Activated naive CD8-positive, alpha-beta T cell treated with anti-CD3 and anti-CD28 coated beads for 36 hours (primary cell): ENCODE results near the gene ARHGAP15. TPM values are rescaled to one million over a fixed set of nuclear protein-coding genes. Genes with fewer than 3 reads are reported as not detected.

Experiments used
- DNase-seq: peaks from one replicate; pipeline ENCODE4 v3.0.0; 2021
- H3K27ac Mint-ChIP-seq: one replicate; pipeline ENCODE4 v1.8.0; 2022; ENCODE audit warnings: mild to moderate bottlenecking, moderate library complexity, mixed read lengths
- H3K27me3 Mint-ChIP-seq: one replicate; pipeline ENCODE4 v1.8.0; 2022; ENCODE audit warnings: mild to moderate bottlenecking, mixed read lengths
- H3K36me3 Mint-ChIP-seq: one replicate; pipeline ENCODE4 v1.8.0; 2021; ENCODE audit warnings: mild to moderate bottlenecking, mixed read lengths
- H3K4me1 Mint-ChIP-seq: one replicate; pipeline ENCODE4 v1.8.0; 2021; ENCODE audit warnings: mixed read lengths
- H3K4me3 Mint-ChIP-seq: one replicate; pipeline ENCODE4 v1.8.0; 2022; ENCODE audit warnings: mild to moderate bottlenecking, moderate library complexity, mixed read lengths
- H3K9me3 Mint-ChIP-seq: one replicate; pipeline ENCODE4 v1.8.0; 2022; ENCODE audit warnings: mixed read lengths
- total RNA-seq, 2 experiments: library from RNA; stranded (reverse); gene quantifications; one replicate each; pipeline ENCODE4 v1.2.3, GENCODE V29; 2021

The ARHGAP15 gene
- total RNA-seq, 2 experiments from 2014 or later = 45.2 to 47.0 TPM

DNA sequence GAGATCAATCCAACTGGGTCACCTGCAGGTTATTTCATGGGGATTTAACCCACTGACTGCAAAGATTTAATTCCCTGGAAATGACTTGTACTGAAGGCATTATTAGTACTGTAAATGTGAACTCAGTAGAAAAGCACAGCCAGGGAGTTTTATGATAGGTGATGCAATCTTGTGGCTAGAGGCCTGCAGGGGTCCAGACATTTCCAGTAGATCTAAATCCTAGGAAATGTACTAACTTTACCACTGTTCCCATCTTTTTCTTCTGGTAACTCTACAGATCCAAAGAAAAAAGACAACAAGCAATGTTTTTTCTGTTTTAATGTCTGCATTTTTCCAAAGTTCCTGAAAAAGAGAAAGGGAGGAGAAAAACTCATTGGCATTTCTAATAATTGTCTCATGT is 500.1 kb downstream of the ARHGAP15 start:
- H3K9me3 Mint-ChIP-seq = peaks cover 15% of the 10 kb centered on the region
- peaks cover 69% of the 10 kb centered on the region for H3K36me3 Mint-ChIP-seq
- no peaks in the 10 kb centered on the region for H3K27me3 Mint-ChIP-seq
- no peak overlapping the region for H3K4me3 Mint-ChIP-seq
- no peak overlapping the region for H3K27ac Mint-ChIP-seq
- no peak for DNase-seq
- H3K4me1 Mint-ChIP-seq = peaks cover 15% of the 10 kb centered on the region

DNA sequence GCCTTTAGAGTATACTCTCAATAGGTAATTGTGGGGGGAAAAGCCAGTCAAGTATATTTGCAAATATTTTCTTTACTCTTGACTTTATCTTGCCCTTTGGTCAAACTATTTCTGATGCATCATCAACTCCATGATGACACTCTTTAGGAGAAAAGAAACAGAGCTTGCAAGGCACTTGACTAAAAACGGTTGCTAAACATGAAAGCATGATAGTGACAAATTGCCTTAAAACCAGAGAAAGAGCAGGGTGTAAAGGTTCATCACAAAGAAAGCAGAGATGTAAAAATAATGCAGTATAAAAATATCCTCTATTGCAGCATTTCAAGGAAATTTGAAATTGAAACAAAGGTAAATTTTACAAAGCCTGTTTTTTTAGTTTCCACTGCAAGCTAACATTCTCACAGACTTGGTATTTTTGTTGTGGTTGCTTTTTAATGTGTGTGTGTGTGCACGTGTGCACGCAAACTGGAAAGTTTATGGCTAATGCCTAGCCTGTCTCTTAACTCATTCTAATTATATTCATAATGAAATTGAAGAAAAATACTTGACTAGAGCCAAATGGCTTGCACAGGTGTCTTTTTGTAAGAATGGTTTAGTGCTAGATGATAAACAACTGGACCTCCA is 503.6 kb downstream of the ARHGAP15 start:
- H3K36me3 Mint-ChIP-seq = peaks cover 69% of the 10 kb centered on the region
- peak overlapping the region; percentile 81 for H3K27ac Mint-ChIP-seq
- H3K27me3 Mint-ChIP-seq = no peaks in the 10 kb centered on the region
- no peak overlapping the region for H3K4me3 Mint-ChIP-seq
- H3K4me1 Mint-ChIP-seq = peaks cover 15% of the 10 kb centered on the region
- H3K9me3 Mint-ChIP-seq = peaks cover 30% of the 10 kb centered on the region
- DNase-seq = no peak

DNA sequence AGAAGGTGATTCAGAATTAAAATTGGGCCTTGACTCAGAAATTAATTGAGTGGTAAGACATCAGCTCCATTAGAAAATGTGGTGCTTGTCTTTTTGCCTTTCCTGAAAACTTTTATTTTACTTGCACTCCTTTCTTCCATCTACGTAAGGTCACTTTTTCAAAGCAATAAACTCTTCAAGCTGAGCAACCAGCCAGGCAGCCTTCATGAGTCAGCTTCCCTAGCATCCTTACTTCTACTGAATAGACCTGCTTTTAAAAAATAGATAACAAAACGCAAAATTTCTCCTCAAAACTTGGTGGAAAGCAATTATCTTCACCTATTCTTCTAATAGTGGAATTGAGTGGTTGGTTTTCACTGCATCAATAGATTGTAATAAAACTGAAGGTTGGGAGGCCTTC is 504.2 kb downstream of the ARHGAP15 start:
- peaks cover 64% of the 10 kb centered on the region for H3K36me3 Mint-ChIP-seq
- no peak overlapping the region for H3K4me3 Mint-ChIP-seq
- no peaks in the 10 kb centered on the region for H3K27me3 Mint-ChIP-seq
- peaks cover 15% of the 10 kb centered on the region for H3K4me1 Mint-ChIP-seq
- DNase-seq = no peak
- H3K9me3 Mint-ChIP-seq = peaks cover 30% of the 10 kb centered on the region
- peak overlapping the region; percentile 81 for H3K27ac Mint-ChIP-seq

DNA sequence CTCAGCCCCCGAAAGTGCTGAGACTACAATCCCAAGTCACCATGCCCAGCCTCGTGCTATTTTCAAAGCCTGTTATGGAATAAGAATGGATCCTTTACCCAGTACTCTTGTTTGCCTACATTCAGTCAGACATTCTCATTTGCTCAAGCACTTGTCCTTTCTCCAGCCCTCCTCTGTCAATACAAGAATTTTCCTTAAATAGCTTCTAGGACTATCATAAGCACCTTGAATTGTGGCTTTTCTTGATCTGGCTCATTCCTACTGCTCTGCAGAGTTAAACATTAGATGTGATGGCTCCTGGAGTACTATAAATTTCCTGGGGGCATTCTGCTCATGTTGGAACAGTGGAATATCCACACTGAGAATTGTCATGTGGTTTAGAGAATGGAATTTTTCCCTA is 506.1 kb downstream of the ARHGAP15 start:
- H3K27me3 Mint-ChIP-seq = no peaks in the 10 kb centered on the region
- H3K36me3 Mint-ChIP-seq = peaks cover 58% of the 10 kb centered on the region
- no peak for DNase-seq
- H3K4me1 Mint-ChIP-seq = peaks cover 15% of the 10 kb centered on the region
- H3K9me3 Mint-ChIP-seq = peaks cover 26% of the 10 kb centered on the region
- no peak overlapping the region for H3K27ac Mint-ChIP-seq
- no peak overlapping the region for H3K4me3 Mint-ChIP-seq

DNA sequence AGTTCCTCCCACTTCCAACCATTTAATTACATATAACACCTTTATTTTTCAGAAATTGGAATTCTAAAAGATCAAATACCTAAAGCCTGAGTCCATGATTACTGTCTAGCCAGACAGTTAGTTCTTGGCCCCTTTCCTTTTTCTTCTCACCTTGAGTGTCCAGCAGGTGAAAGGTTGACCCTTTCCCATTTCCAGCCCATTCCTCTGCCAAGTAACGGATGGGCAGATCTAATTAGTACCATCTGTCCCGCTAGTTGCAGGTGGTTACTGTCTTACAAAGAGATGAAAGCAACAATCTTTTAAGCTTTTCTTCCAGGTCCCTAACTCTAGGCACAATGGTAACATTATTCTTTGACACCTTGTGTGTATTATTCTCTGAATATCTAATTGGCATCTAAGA is 506.7 kb downstream of the ARHGAP15 start:
- peaks cover 15% of the 10 kb centered on the region for H3K4me1 Mint-ChIP-seq
- no peak for DNase-seq
- H3K27me3 Mint-ChIP-seq = no peaks in the 10 kb centered on the region
- peaks cover 55% of the 10 kb centered on the region for H3K36me3 Mint-ChIP-seq
- H3K27ac Mint-ChIP-seq = no peak overlapping the region
- peaks cover 26% of the 10 kb centered on the region for H3K9me3 Mint-ChIP-seq
- H3K4me3 Mint-ChIP-seq = no peak overlapping the region

DNA sequence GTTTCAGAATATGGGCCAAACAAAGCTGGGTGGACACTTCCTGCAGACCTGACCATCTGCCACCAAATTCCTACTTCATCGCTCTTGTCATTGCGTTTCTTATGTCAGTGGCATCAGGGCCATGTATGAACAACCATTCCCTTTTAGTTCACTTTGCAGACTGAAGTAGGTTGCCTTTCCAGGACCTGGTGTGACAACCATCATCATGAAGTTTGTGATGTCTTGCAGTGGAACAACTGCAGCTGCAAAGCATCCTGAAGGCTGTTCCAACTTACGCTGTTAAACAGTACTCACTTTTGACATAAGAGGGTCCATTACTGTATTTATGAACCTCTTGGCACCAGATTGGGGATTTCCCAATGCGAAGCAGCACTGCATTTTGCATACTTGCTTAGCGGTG is 511.6 kb downstream of the ARHGAP15 start:
- peaks cover 43% of the 10 kb centered on the region for H3K36me3 Mint-ChIP-seq
- peaks cover 13% of the 10 kb centered on the region for H3K9me3 Mint-ChIP-seq
- no peak overlapping the region for H3K27ac Mint-ChIP-seq
- no peak for DNase-seq
- H3K4me1 Mint-ChIP-seq = peaks cover 2% of the 10 kb centered on the region
- H3K4me3 Mint-ChIP-seq = no peak overlapping the region
- no peaks in the 10 kb centered on the region for H3K27me3 Mint-ChIP-seq

DNA sequence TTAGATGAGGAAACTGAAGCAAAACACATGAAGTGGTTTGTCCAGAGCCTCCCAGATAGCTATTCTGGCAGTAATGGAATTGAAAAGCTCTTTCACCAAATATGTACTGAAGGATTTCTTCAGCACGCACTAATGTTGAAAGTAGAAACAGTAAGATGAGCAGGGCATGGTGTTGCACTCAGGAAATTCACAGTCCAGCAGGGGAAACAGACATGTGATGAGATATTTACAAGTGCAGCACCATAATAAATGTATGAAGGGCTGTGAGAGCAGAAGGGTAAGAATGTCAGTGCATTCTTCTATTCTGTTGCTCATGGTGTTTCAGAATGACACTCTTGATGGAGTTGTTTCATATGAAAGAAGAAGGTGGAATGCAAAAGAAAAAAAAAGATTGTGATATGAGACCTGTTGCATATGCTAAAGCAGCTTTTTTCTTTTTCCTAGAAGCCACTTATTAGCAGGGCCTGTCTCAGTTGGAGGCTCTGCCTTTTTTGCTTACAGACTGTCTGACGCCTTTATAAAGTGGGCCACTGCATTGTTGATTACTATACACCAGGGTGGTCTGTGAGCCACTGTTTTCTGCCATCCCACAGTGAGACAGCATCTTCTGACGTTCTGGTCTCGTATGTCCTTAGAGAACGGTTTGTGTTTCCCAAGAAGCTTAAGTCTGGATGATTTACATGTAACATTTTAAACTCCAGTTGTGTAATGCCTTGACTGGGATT is 516.9 kb downstream of the ARHGAP15 start:
- Mint-ChIP-seq H3K9me3 (peaks cover 16% of the 10 kb centered on the region), H3K36me3 (peaks cover 63% of the 10 kb centered on the region), H3K4me3 (no peak overlapping the region), H3K4me1 (peaks cover 6% of the 10 kb centered on the region), H3K27me3 (no peaks in the 10 kb centered on the region), H3K27ac (no peak overlapping the region)
- no peak for DNase-seq

- H3K9me3 Mint-ChIP-seq = peaks cover 33% of the 10 kb centered on the region
- DNase-seq = no peak
- no peak overlapping the region for H3K4me3 Mint-ChIP-seq
- no peaks in the 10 kb centered on the region for H3K27me3 Mint-ChIP-seq
- no peak overlapping the region for H3K27ac Mint-ChIP-seq
- peaks cover 68% of the 10 kb centered on the region for H3K36me3 Mint-ChIP-seq
- H3K4me1 Mint-ChIP-seq = peaks cover 4% of the 10 kb centered on the region
Observed at GRCh38 chr2:143649226-143649740, 520.1 kb downstream of the ARHGAP15 start.

- Mint-ChIP-seq H3K9me3 (peaks cover 33% of the 10 kb centered on the region), H3K27me3 (no peaks in the 10 kb centered on the region), H3K4me1 (no peaks in the 10 kb centered on the region), H3K27ac (no peak overlapping the region), H3K36me3 (peaks cover 68% of the 10 kb centered on the region), H3K4me3 (no peak overlapping the region)
- DNase-seq = no peak
Observed at GRCh38 chr2:143652692-143653091, 523.5 kb downstream of the ARHGAP15 start.

- peaks cover 20% of the 10 kb centered on the region for H3K36me3 Mint-ChIP-seq
- H3K4me1 Mint-ChIP-seq = no peaks in the 10 kb centered on the region
- H3K27ac Mint-ChIP-seq = no peak overlapping the region
- no peak for DNase-seq
- no peak overlapping the region for H3K4me3 Mint-ChIP-seq
- no peaks in the 10 kb centered on the region for H3K27me3 Mint-ChIP-seq
- peaks cover 6% of the 10 kb centered on the region for H3K9me3 Mint-ChIP-seq
Observed at GRCh38 chr2:143668234-143668633, 539.0 kb downstream of the ARHGAP15 start.

DNA sequence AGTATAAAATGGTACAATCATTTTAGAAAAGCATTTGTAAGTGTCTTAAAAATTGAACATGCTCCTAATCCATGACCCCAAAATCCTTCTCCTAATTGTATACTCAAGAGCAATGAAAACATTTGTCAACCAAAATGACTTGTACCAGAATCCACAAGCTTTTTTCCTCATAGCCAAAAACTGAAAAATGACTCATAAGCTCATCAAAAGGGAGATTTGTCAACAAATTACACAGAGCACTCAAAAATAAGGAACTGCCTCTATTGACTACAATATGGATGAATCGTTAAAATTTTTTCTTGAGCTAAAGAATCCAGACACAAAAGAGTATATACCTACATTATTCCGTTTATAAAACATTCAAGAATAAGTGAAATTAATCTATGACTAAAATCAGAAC is 544.8 kb downstream of the ARHGAP15 start:
- Mint-ChIP-seq H3K9me3 (peaks cover 4% of the 10 kb centered on the region), H3K27ac (no peak overlapping the region), H3K27me3 (no peaks in the 10 kb centered on the region), H3K4me1 (peaks cover 13% of the 10 kb centered on the region), H3K36me3 (peaks cover 31% of the 10 kb centered on the region), H3K4me3 (no peak overlapping the region)
- DNase-seq = no peak

- no peak overlapping the region for H3K27ac Mint-ChIP-seq
- DNase-seq = no peak
- peaks cover 13% of the 10 kb centered on the region for H3K4me1 Mint-ChIP-seq
- peaks cover 30% of the 10 kb centered on the region for H3K36me3 Mint-ChIP-seq
- H3K27me3 Mint-ChIP-seq = no peaks in the 10 kb centered on the region
- H3K4me3 Mint-ChIP-seq = no peak overlapping the region
- peaks cover 4% of the 10 kb centered on the region for H3K9me3 Mint-ChIP-seq
Observed at GRCh38 chr2:143675021-143675420, 545.8 kb downstream of the ARHGAP15 start.

DNA sequence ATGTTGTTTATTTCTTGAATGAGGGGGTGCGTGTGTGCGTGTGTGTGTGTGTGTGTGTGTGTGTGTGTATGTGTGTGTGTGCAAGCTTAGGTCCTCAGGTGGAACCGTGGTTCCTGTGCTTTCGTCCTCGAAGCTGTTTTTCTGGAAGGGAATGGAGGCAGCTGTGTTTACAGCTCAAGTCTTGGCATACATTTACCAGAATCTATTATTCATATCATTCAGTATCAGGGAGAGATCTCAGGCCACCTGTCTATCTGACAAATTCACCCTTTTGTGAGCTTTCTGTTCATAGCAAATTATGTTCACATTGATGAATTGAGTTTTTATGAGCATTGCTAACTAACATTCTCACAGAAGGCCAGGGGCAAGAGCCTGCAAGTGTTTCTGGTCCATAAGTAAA is 550.4 kb downstream of the ARHGAP15 start:
- Mint-ChIP-seq H3K9me3 (no peaks in the 10 kb centered on the region), H3K4me1 (peaks cover 10% of the 10 kb centered on the region), H3K4me3 (no peak overlapping the region), H3K27ac (no peak overlapping the region), H3K36me3 (peaks cover 18% of the 10 kb centered on the region), H3K27me3 (no peaks in the 10 kb centered on the region)
- DNase-seq = no peak

DNA sequence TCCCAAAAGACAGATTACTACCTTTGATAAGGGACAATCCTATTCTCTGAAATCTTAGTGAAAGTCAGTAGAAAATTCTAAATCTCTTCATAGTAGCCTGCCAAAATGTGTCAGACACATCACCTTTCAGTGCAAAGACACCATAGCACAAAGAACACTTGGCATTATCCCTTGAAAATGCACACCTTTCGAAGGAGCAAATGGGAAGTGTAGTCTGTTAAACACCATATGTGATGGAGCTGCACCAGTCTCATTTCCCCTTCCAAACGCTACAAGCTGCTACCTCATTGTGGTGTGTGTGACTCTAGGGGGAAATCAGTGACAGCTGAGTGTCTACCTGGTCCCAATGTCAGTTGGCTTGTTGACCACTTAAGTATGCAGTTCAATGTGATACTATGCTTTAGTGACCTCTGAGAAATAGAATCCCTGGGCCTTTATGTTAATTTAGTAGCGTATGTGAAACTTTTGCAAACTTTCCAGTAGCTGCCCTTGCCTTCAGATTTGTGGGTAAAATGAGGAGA is 551.7 kb downstream of the ARHGAP15 start:
- H3K27me3 Mint-ChIP-seq = no peaks in the 10 kb centered on the region
- DNase-seq = no peak
- no peak overlapping the region for H3K4me3 Mint-ChIP-seq
- H3K36me3 Mint-ChIP-seq = peaks cover 11% of the 10 kb centered on the region
- H3K9me3 Mint-ChIP-seq = no peaks in the 10 kb centered on the region
- H3K27ac Mint-ChIP-seq = no peak overlapping the region
- peaks cover 4% of the 10 kb centered on the region for H3K4me1 Mint-ChIP-seq

- Mint-ChIP-seq H3K27me3 (no peaks in the 10 kb centered on the region), H3K4me1 (peaks cover 5% of the 10 kb centered on the region), H3K4me3 (no peak overlapping the region), H3K27ac (no peak overlapping the region), H3K36me3 (peaks cover 6% of the 10 kb centered on the region), H3K9me3 (no peaks in the 10 kb centered on the region)
- no peak for DNase-seq
Observed at GRCh38 chr2:143682436-143683055, 553.3 kb downstream of the ARHGAP15 start.
